HG02798 (cell line): ENCODE results near the gene VIPR1.
"Not testable (repeated sequence)": the region's sequence is repeated elsewhere in the genome, so short reads cannot be mapped to it uniquely, and the experiment has no call there.

Source experiments
- ATAC-seq: cut with Tn5 transposase; IDR thresholded peaks from one replicate; pipeline ENCODE4 v1.9.1; 2021; ENCODE audit warnings: mild to moderate bottlenecking; ENCODE audit not compliant: unreplicated experiment, poor library complexity

Gene VIPR1

DNA sequence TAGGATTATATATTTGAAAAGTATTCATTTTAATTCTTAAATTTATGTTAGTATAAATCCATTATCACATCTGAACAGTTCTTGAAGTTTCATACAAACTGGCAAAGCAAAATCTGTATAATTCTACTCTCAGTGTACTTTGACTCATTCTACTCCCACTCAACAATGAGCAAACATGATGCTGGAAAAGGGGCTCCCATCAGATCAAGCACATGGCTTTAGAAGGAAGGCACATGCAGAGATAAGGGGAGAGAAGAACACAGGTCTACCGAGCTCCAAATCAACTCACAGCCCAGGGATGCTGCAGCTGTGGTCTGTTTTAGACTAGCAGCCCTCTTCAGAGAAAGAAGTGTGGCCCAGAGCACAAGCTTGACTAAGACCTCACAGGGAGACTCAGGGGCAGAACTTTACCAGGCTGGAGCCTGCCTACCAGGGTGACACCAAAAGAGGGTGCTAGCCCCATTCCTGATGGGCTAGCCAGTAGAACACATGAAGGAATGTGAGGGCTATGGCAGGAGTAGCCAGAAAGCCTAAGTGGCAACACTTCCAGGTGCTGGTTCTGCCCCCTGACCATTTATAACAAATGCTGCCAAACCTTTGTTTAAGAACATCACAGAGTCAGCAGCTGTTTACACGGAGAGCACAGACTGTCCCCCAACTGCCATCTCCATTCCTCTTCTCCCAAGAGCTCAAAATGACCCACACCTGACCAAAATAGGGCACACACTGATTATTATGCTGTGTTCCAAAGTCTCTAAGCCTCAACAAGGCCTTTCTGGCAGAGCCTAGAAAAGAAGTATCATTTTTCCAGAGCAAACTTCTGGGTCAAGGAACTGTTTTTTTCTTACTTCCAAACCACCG is 59.8 kb downstream of the VIPR1 start:
- ATAC-seq: no peak

DNA sequence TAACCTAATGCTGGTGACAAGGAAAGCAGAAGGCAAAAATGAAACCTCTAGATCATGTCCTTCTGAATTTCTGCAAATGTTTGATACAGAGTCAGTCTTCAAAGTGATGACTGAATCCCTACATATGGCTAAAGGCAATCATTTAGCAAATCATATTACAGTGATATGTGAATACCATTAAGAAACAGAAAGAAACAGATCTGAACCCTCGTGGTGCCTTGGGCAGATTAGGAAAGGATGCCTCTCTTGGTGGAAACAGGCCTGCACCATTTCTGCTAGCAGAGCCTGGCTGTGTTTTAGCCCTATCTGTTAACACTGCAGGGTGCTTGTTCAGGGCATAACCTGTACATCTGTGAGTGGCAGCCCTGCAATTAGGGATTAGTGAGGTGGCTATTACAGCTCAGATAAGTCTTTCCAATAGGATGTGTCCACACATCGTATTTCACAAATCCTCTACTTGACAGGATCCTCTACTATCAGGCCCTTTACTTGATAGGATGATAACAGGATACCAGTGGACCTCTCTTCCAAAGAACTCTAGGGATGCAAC is 67.2 kb downstream of the VIPR1 start:
- no peak for ATAC-seq

- peak; percentile 56 for ATAC-seq
Measured at GRCh38 chr3:42572278-42572677, 69.8 kb downstream of the VIPR1 start.

GRCh38 chr3:42575137-42575741 is 72.8 kb downstream of the VIPR1 start:
- no peak for ATAC-seq

DNA sequence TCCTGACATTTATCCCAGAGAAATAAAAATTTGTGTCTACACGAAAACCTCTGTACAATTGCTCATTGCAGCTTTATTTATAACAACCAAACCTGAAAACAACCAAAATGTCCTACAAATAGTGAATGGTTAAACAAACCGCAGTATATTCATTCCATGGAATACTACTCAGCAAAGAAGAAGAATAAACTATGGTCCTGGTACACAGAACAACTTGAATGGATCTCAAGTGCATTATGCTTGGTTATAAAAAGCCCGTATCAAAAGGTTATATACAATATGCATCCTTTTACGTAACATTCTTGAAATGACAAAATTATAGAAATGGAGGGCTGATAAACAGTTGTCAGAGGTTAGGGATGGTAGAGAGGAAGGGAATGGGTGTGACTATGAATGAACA is 75.6 kb downstream of the VIPR1 start:
- no peak for ATAC-seq

DNA sequence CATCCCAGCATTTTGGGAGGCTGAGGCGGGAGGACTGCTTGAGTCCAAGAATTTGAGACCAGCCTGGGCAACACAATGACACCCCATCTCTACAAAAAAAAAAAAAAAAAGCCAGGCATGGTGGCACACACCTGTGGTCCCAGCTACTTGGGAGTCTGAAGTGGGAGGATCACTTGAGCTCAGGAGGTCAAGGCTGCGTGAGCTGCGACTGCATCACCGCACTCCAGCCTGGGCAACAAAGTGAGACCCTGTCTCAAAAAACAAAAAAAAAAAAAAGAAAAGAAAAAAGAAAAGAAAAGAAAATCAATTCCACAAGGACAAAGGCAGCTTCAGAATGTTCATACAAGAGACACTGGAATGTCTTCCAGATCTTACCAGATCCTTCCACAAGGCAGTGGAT is 76.9 kb downstream of the VIPR1 start:
- ATAC-seq: not testable (repeated sequence)

- ATAC-seq: no peak
Measured at GRCh38 chr3:42581400-42581708, 78.9 kb downstream of the VIPR1 start.

DNA sequence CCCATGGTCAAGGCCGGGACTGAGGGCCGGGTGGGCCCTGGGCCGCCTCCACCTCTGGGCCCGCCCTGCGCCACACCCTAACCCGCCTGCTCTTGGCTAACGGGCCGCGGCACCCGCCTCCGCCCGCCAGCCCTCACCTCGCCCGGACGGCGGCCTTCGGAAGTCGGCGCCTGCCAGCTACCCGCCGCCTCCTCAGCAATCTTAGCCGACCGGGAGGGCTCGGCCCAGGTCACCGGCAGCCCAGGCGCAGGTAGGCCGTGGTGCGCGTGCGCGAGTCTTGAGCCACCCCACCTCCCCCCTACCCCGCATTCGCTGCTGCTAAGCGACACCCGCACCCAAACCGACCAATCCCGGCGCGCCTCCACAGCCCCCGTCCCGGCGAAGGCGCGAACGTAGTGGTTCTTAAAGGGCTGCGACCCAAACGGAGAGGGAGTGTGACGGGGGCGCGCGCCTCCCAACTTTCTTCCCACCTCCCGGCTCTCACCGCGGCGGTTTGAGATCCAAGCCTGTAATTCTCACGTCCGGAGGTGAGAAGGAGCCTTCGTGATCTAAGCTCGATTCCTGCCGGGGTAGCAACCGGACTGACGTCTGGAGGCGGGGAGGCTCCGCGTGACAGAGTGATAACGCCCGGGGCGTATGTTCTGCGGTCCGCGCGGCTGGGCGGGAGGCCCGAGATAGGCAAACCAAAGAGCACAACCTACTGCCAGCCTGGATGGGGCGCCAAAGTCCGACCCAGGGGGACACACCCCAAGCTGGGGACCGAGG is 79.4 kb downstream of the VIPR1 start, which contains the start of gene SEC22C:
Gene SEC22C (minus strand): TSS at position 259 of the 765 bp plus-strand sequence. CDS start 12,921 bp downstream, outside the sequence.
- peak; percentile 92 for ATAC-seq

DNA sequence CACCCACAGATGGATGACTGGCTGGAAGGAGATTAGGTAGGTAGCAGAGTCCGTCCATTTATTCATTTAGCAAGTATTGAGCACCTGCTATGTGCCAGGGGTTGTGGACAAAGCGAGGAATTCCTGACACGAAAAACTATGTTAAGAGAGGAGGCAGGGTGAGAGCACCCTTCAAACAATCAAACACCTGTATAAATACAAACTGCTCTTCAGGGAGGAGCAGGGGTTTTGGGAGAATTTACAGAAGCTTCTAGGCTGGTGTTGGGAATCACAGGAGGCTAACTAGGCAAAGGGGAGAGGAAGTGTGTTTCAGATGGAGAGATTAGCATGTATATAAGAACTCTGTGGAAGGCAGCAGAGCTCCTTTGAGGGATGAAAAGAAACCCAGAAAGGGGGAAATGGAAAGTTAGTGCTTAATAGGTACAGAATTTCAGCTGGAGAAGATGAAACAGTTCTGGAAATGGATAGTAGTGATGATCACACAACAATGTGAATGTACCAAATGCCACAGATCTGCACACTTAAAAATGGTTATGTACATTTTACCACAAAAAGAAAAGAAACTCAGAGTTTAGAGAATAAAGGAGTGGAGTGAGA is 80.1 kb downstream of the VIPR1 start:
- ATAC-seq: no peak
